ENCODE measurements around the gene ZNF791. TPM values are rescaled to one million over a fixed set of nuclear protein-coding genes. Genes with fewer than 3 reads are reported as not detected.
"Not testable (repeated sequence)": the region's sequence is repeated elsewhere in the genome, so short reads cannot be mapped to it uniquely, and the experiment has no call there.

Gene ZNF791
- total RNA-seq, 1 donor from 2014 or later, result 6.9 TPM

GRCh38 chr19:12597594-12597993 lies 13.1 kb upstream of the ZNF791 start:
- H3K27ac ChIP-seq, result no peak overlapping the region
- H3K4me1 ChIP-seq, result no peaks in the 10 kb centered on the region
- no peak for DNase-seq (ENCODE audit: low spot score in 2 of 2)
- H3K36me3 ChIP-seq, result peaks cover 5 to 28% of the 10 kb centered on the region in 2 donors
- TF ChIP-seq, protein P1, sequence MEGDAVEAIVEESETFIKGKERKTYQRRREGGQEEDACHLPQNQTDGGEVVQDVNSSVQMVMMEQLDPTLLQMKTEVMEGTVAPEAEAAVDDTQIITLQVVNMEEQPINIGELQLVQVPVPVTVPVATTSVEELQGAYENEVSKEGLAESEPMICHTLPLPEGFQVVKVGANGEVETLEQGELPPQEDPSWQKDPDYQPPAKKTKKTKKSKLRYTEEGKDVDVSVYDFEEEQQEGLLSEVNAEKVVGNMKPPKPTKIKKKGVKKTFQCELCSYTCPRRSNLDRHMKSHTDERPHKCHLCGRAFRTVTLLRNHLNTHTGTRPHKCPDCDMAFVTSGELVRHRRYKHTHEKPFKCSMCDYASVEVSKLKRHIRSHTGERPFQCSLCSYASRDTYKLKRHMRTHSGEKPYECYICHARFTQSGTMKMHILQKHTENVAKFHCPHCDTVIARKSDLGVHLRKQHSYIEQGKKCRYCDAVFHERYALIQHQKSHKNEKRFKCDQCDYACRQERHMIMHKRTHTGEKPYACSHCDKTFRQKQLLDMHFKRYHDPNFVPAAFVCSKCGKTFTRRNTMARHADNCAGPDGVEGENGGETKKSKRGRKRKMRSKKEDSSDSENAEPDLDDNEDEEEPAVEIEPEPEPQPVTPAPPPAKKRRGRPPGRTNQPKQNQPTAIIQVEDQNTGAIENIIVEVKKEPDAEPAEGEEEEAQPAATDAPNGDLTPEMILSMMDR (IDR thresholded peaks at IDR 0.05), result no peak
- H3K4me3 ChIP-seq, result no peak overlapping the region
- H3K9me3 ChIP-seq, result no peaks in the 10 kb centered on the region
- H3K27me3 ChIP-seq, result no peaks in the 10 kb centered on the region
- intact Hi-C loops (cut with DNase I), result no loop called here

DNA sequence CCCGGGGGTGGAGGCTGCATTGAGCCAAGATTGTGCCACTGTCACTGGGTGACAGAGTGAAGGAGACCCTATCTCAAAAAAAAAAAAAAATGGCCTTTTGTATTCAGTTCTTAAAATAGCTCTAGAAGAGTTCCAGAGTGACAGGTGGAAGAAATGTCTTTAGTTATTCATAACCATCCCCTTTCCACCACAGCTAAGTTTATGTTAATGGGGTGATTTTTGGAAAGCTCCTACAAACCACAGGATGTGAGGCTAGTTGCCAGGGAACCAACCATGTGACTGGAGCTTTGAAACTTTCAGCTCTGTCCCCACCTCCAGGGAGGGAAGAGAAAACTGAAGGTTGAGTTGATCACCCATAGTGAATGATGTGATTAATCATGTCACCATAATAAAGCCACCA lies 7.0 kb upstream of the ZNF791 start:
- Histone ChIP-seq H3K4me3 (no peak overlapping the region), H3K36me3 (peaks cover 4 to 27% of the 10 kb centered on the region in 2 donors), H3K27me3 (no peaks in the 10 kb centered on the region), H3K9me3 (no peaks in the 10 kb centered on the region), H3K27ac (no peak overlapping the region), H3K4me1 (no peaks in the 10 kb centered on the region)
- TF ChIP-seq, protein P1 (IDR thresholded peaks at IDR 0.05), result no peak
- no peak for DNase-seq (ENCODE audit: low spot score in 2 of 2)
- intact Hi-C loops (cut with DNase I), result no loop called here

DNA sequence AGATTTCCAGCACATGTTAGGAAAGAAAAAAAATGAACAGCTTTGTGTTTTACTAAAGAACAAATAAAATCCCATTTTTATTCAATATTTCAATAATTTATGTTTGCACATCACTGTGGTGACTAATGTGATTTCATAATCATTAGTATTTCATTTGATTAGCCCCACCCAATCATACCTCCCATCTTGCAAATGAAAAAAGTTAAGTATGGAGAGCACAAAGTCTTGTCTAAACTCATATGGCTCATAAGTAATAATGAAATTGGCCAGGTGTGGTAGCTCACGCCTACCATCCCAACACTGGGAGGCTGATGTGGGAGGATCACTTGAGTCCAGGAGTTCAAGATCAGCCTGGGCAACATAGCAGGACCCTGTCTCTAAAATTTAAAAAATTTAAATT lies 3.9 kb upstream of the ZNF791 start:
- Histone ChIP-seq H3K4me1 (peaks cover 0 to 2% of the 10 kb centered on the region in 2 donors), H3K36me3 (peaks cover 4 to 18% of the 10 kb centered on the region in 2 donors), H3K9me3 (no peaks in the 10 kb centered on the region), H3K27ac (no peak overlapping the region), H3K27me3 (no peaks in the 10 kb centered on the region), H3K4me3 (no peak overlapping the region)
- intact Hi-C loops (cut with DNase I), result no loop called here
- no peak for DNase-seq (ENCODE audit: low spot score in 2 of 2)
- TF ChIP-seq, protein P1 (IDR thresholded peaks at IDR 0.05), result no peak

GRCh38 chr19:12607631-12608030 lies 3.1 kb upstream of the ZNF791 start:
- intact Hi-C loops (cut with DNase I), result no loop called here
- Histone ChIP-seq H3K27ac (no peak overlapping the region), H3K36me3 (peaks cover 4 to 20% of the 10 kb centered on the region in 2 donors), H3K9me3 (no peaks in the 10 kb centered on the region), H3K27me3 (no peaks in the 10 kb centered on the region), H3K4me3 (no peak overlapping the region), H3K4me1 (peaks cover 0 to 11% of the 10 kb centered on the region in 2 donors)
- DNase-seq (ENCODE audit: low spot score in 2 of 2), result no peak
- TF ChIP-seq, protein P1 (IDR thresholded peaks at IDR 0.05), result no peak

GRCh38 chr19:12611361-12611699 lies 610 bp downstream of the ZNF791 start:
- TF ChIP-seq, protein P1 (IDR thresholded peaks at IDR 0.05), result no peak
- intact Hi-C loops (cut with DNase I), result loop anchor here (2.0 to 10.0 kb wide), 3 partner anchors 57 to 277 kb away; partner anchors contain the start of gene ZNF563
- peaks cover 0 to 32% of the 10 kb centered on the region in 2 donors for H3K4me1 ChIP-seq

GRCh38 chr19:12617646-12618045 lies 6.9 kb downstream of the ZNF791 start:
- Histone ChIP-seq H3K4me3 (no peak overlapping the region), H3K27me3 (no peaks in the 10 kb centered on the region), H3K27ac (no peak overlapping the region), H3K4me1 (peaks cover 0 to 31% of the 10 kb centered on the region in 2 donors), H3K9me3 (peaks cover 0 to 2% of the 10 kb centered on the region in 2 donors), H3K36me3 (peaks cover 15 to 37% of the 10 kb centered on the region in 2 donors)
- no peak for DNase-seq (ENCODE audit: low spot score in 2 of 2)
- intact Hi-C loops (cut with DNase I), result loop anchor here (10.0 kb wide), 2 partner anchors 123 to 283 kb away; partner anchors contain the start of gene ZNF563
- TF ChIP-seq, protein P1 (IDR thresholded peaks at IDR 0.05), result no peak

More at GRCh38 chr19:12611361-12611699, 610 bp downstream of the ZNF791 start:
- Histone ChIP-seq H3K4me3 (peak overlapping the region; percentile 74 to 81), H3K27ac (peak overlapping the region; percentile 96 to 100), H3K9me3 (peaks cover 0 to under 1% of the 10 kb centered on the region in 2 donors), H3K27me3 (no peaks in the 10 kb centered on the region), H3K36me3 (peaks cover 12 to 33% of the 10 kb centered on the region in 2 donors)
- peak; percentile 9 to 88 for DNase-seq (ENCODE audit: low spot score in 2 of 2)

- H3K4me1 ChIP-seq; H3K9me3 ChIP-seq; intact Hi-C loops (cut with DNase I); H3K27me3 ChIP-seq; DNase-seq (ENCODE audit: low spot score in 2 of 2); H3K27ac ChIP-seq; H3K4me3 ChIP-seq: not testable (repeated sequence)
- H3K36me3 ChIP-seq, result peaks cover 31 to 43% of the 10 kb centered on the region in 2 donors
Measured at GRCh38 chr19:12621253-12622024, 10.7 kb downstream of the ZNF791 start.
